PFSK-1 (cell line): ENCODE measurements around the gene CACNA1A.

ENCODE experiments used
- POLR2AphosphoS5 ChIP-seq: IDR thresholded peaks from 2 replicates; pipeline ENCODE4 v1.6.1; 2012; ENCODE audit warnings: low read depth, mild to moderate bottlenecking, control low read depth, low read length, moderate library complexity
- REST ChIP-seq, 2 experiments: IDR thresholded peaks; 2 replicates each; pipeline versions ENCODE4 v1.6.1 to v1.8.0; 2011 to 2012; ENCODE audit warnings: low read depth in 2 of 2, low read length in 2 of 2, control low read depth in 1 of 2, inconsistent platforms in 1 of 2, mild to moderate bottlenecking in 1 of 2, moderate library complexity in 1 of 2; ENCODE audit not compliant: insufficient read depth in 1 of 2
- SIN3A ChIP-seq: IDR thresholded peaks from 2 replicates; pipeline ENCODE4 v1.6.1; 2012; ENCODE audit warnings: mild to moderate bottlenecking, low read length, moderate library complexity, borderline replicate concordance; ENCODE audit not compliant: insufficient read depth
- TAF1 ChIP-seq: IDR thresholded peaks from 2 replicates; pipeline ENCODE4 v1.6.1; 2012; ENCODE audit warnings: low read length, control low read depth, borderline replicate concordance; ENCODE audit not compliant: insufficient read depth

GRCh38 chr19:13461536-13461935 is 44.7 kb downstream of the CACNA1A start:
- TF ChIP-seq POLR2AphosphoS5 (no peak), TAF1 (no peak), SIN3A (no peak), REST (IDR thresholded peaks at IDR 0.05; ENCODE audit: insufficient read depth in 1 of 2, low read depth in 2 of 2, low read length in 2 of 2) (no peak)
